BE2C (cell line): Measurements from ENCODE around the gene BIRC7.

Experiments
- DNase-seq: peaks from one replicate; pipeline ENCODE4 v3.0.0-alpha.2; 2020
- H3K27me3 ChIP-seq: fragments of 250-450 bp; sonication (Bioruptor Pico); 2 replicates; pipeline ENCODE4 v1.5.1; 2020; ENCODE audit warnings: mild to moderate bottlenecking
- H3K36me3 ChIP-seq: fragments of 250-450 bp; sonication (Bioruptor Pico); 2 replicates; pipeline ENCODE4 v1.5.1; 2020; ENCODE audit warnings: mild to moderate bottlenecking
- H3K4me1 ChIP-seq: fragments of 250-450 bp; sonication (Bioruptor Pico); 2 replicates; pipeline ENCODE4 v1.5.1; 2020
- H3K4me3 ChIP-seq: 2 replicates; pipeline ENCODE4 v1.5.1; 2011; ENCODE audit warnings: low read depth, low read length
- H3K9me3 ChIP-seq: fragments of 250-450 bp; sonication (Bioruptor Pico); 2 replicates; pipeline ENCODE4 v1.5.1; 2020
- CTCF ChIP-seq: IDR thresholded peaks from 2 replicates; pipeline ENCODE4 v1.5.1; 2012; ENCODE audit warnings: mild to moderate bottlenecking, low read depth, low read length

BIRC7 gene

GRCh38 chr20:63202811-63203526 is 32.7 kb upstream of the BIRC7 start:
- DNase-seq = no peak
- Histone ChIP-seq H3K9me3 (no peaks in the 10 kb centered on the region), H3K27me3 (no peaks in the 10 kb centered on the region), H3K36me3 (peaks cover 74% of the 10 kb centered on the region), H3K4me1 (no peaks in the 10 kb centered on the region), H3K4me3 (no peak overlapping the region)
- TF ChIP-seq CTCF = no peak

- H3K4me1 ChIP-seq = no peaks in the 10 kb centered on the region
- TF ChIP-seq CTCF = no peak
- H3K36me3 ChIP-seq = peaks cover 85% of the 10 kb centered on the region
- no peaks in the 10 kb centered on the region for H3K9me3 ChIP-seq
- H3K4me3 ChIP-seq = no peak overlapping the region
- no peaks in the 10 kb centered on the region for H3K27me3 ChIP-seq
- DNase-seq = no peak
These were observed 31.3 kb upstream of the BIRC7 start for GRCh38 chr20:63204362-63204761.

- Histone ChIP-seq H3K4me3 (no peak overlapping the region), H3K4me1 (no peaks in the 10 kb centered on the region), H3K36me3 (peaks cover 92% of the 10 kb centered on the region), H3K27me3 (no peaks in the 10 kb centered on the region), H3K9me3 (no peaks in the 10 kb centered on the region)
- TF ChIP-seq CTCF = no peak
- no peak for DNase-seq
These were observed 29.8 kb upstream of the BIRC7 start for GRCh38 chr20:63205896-63206295.

GRCh38 chr20:63206878-63207277 is 28.8 kb upstream of the BIRC7 start:
- H3K27me3 ChIP-seq = no peaks in the 10 kb centered on the region
- H3K36me3 ChIP-seq = peaks cover 93% of the 10 kb centered on the region
- no peak for TF ChIP-seq CTCF

GRCh38 chr20:63208346-63208909 is 27.3 kb upstream of the BIRC7 start:
- Histone ChIP-seq H3K4me1 (no peaks in the 10 kb centered on the region), H3K9me3 (no peaks in the 10 kb centered on the region), H3K36me3 (peaks cover 93% of the 10 kb centered on the region), H3K27me3 (no peaks in the 10 kb centered on the region), H3K4me3 (no peak overlapping the region)
- DNase-seq = no peak
- no peak for TF ChIP-seq CTCF

More at GRCh38 chr20:63206878-63207277, 28.8 kb upstream of the BIRC7 start:
- H3K4me1 ChIP-seq = no peaks in the 10 kb centered on the region
- H3K9me3 ChIP-seq = no peaks in the 10 kb centered on the region
- no peak overlapping the region for H3K4me3 ChIP-seq
- DNase-seq = no peak

GRCh38 chr20:63210011-63210605 is 25.6 kb upstream of the BIRC7 start:
- H3K9me3 ChIP-seq = no peaks in the 10 kb centered on the region
- no peaks in the 10 kb centered on the region for H3K4me1 ChIP-seq
- H3K27me3 ChIP-seq = no peaks in the 10 kb centered on the region
- no peak for DNase-seq
- peaks cover 92% of the 10 kb centered on the region for H3K36me3 ChIP-seq
- H3K4me3 ChIP-seq = no peak overlapping the region
- no peak for TF ChIP-seq CTCF
